GOT3 (cell line): ENCODE data around the gene ADAMTS4.

ENCODE experiments used
- DNase-seq: peaks from one replicate; lab custom pipeline; 2025; ENCODE audit warnings: mixed read lengths; lab: John Stamatoyannopoulos, UW

Gene ADAMTS4

DNA sequence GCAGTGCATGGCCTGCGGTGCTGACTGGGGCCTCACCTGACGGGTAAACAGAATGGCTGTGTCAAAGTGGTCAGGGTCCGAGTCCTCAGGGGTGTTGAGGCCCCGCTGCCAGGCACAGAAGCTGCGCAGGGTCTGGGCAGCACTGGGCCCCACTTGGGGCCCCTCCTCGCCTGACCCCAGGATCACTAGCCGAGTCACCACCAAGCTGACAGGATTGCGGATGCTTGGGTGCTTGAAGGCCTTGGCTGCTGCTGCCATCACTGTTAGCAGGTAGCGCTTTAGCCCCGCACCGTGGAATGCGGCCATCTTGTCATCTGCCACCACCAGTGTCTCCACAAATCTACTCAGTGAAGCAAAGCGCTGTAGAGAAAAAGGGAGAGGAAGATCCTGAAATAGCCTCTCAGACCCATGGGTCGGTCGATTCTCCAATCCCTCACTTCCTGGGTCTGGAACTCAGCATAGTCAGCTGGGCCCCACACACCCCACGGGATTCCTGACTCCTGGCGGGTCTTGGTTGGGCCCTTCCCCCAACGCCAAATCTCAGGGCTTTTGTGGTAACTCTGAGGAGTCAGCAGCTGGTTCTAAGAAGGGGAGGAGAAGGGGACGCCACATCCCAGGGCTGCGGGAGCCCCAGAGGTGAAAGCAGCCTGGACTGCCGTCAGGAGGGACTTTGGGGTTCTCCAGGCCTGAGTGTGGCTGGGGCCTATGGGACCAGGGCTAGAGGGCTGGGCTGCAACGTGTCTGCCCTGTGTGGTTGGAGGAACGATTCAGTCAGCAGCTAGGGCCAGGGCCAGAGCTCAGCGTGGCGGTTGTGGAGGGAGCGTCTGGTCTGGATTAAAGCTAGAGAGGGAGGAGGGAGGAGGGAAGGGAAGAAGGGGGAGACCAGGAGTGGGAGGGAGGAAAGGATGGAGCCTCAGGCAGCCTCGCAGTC, 2.1 kb downstream of the ADAMTS4 start:
- DNase-seq, result no peak

GRCh38 chr1:161196111-161196510, 2.7 kb downstream of the ADAMTS4 start:
- DNase-seq, result no peak

GRCh38 chr1:161195171-161195570, 3.7 kb downstream of the ADAMTS4 start:
- DNase-seq, result no peak

DNA sequence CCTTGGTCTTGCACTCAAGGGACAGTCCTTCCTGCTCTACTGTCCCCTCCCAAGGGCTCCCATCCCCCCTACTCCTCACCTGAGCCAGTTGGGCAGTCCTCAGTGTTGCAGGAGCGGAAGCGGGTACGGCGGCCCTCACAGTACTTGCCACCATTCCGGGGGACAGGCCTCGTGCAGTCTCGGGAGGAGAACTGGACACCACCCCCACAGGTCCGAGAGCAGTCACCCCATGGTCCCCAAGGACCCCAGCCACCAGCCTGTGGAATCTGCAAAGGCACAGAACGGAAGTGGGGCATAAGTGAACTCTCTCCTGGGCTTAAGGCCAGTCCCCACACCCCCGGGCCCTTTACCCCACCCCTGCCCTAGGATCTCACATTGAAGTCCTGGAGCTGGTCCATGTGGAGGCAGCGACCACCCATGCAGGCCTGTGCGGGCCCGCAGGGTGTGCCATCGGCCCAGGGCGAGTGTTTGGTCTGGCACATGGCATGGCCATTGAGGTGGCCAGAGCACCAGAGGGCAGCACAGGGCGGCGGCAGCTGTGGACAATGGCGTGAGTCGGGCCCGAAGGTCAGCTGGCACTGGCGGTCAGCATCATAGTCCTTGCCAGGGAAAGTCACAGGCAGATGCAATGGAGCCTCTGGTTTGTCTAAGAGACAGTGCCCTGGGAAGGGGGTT, 5.2 kb downstream of the ADAMTS4 start:
- DNase-seq, result no peak

DNA sequence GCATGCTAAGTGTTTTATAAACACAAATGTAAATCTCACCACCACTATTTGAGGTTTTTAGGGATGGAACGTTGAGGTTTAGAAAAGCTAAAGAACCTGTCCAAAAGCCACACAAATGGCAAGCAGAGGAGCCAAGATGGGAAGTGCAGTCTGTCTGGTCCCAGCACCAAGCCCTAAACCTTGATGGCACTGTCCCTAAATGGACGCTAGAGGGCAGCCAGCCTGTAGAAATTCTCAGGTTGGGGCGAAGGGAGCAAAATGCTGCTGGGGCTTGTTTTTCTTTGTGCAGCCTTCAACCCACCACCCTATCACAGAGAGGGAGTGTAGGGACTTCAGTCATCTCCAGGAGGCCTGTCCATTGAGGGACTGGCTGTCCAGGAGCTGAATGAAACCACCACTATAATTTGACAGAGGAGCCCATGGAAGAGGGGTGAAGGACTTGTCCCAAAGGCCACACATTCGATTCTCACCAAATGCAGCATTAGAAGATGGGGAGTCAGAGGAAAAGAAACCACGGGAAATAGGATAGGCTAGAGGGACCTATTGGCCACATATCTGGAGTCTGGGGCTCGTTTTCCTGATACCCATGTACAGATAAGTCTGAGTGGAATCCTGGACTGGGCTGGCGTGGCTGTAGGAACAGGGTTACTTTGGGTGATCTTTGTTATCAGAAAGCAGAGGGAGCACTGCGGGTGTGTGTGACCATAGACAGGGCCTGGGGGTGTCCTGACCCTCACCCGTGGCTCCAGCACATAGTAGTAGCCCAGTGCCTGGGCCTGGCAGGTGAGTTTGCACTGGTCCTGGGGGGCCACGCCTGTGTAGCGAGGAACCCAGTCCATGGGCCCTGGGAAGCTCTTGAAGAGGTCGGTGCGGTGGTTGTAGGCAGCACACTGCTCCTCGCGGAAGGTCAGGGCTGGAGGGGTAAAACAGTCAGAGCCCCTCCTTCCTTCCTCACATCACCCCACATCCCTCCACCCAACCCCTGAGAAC, 6.1 kb downstream of the ADAMTS4 start:
- DNase-seq, result no peak

GRCh38 chr1:161191971-161192370, 6.9 kb downstream of the ADAMTS4 start:
- DNase-seq, result no peak

- DNase-seq, result no peak
Measured at GRCh38 chr1:161190962-161191521, 7.8 kb downstream of the ADAMTS4 start.

- DNase-seq, result no peak
Measured at GRCh38 chr1:161189036-161189435, 9.8 kb downstream of the ADAMTS4 start.

DNA sequence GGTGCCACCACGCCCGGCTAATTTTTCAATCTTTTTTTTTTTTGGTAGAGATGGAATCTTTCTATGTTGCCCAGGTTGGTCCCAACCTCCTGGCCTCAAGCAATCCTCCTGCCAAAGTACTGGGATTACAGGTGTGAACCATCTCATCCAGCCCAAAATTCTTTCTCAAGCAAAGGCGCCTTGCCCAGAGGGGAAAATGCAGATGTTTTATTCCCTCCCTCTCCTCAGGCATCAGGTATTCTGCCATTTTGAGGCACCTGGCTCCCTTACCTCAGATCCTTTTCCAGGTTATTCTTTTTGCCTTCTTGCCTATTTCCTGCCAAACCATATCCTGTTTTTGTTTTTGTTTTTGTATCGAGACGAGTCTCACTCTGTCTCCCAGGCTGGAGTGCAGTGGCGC, 10.5 kb downstream of the ADAMTS4 start:
- DNase-seq, result no peak

DNA sequence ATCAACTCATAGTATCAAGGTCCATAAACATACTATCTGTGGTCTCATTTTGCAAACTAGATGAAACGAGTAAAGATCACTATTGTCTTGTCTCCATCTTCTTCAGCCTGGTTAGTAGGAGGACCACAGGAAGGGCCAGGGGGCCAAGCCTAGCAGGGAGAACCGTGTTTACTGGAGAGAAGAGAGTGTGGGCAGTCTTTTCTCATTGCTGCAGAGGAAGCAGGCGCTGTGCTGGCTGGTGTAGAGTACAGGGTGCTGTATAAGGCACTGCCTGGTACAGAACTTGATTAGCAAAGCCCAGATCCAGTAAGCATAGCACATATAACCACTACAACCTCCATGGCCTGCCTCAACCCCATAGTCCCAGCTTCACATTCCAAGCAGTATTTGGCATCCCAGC, 11.5 kb downstream of the ADAMTS4 start:
- DNase-seq, result no peak

DNA sequence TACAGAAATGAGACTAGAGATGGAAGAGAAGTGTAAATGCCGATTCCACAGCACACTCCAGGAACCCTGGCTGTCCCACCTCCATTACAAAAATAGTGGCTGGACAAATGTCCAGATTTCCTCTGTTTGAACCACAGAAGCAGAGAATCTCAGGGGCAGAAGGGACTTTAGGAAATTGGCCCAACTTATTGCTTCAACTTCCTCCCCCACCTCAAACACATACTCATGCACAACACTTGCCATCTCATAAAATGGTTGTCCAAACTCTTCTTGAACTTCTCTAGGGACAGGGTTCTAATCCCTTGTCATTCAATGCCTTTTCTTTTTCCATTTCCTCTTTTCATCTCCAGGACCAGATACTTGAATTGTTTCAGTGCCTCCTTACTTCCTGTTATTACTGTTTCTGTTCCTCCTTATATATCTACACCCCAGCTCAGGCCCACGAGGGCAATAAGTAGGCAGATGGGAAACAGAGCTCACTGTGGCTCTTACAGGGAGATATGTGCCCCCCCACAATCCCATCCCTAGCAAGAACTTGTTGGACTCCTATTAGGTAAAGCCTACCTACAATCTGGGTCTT, 13.0 kb downstream of the ADAMTS4 start:
- DNase-seq, result no peak

DNA sequence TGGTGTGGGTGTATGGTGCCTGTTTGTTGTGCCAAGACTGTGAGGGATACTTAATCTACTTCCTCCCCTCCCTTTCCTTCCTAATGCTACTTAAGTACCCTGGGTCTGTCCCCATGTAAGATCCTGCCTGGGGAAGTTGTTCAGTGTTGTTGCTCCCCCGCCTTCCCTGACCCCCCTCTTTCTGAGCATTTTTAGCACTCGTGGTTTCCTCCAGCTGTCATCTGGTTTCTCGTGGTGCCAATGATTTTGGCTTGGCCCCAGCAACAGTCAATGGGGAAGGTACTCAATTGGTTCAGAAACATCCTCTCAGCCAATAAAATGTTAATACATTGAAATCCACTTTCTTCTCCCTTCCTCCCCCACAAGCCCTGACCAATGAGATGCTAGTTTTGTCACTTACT, 13.6 kb downstream of the ADAMTS4 start:
- DNase-seq, result no peak

DNA sequence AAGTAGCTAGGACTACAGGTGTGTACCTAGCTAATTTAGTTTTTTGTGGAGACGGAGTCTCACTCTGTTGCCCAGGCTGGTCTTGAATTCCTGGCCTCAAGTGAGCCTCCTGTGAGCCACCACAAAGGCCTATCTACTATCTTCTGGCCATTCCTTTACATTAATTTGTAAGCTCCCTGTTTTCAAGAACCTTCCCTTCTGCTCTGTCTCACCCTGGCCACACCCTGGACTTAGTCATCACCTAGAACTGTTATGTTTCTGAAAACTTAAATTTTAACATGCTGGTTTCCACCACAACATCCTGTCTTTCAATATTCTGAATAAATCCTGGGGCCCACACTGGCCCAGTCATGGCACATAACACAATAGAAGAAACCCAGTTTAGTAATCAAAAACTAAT, 16.6 kb downstream of the ADAMTS4 start:
- no peak for DNase-seq

- DNase-seq, result no peak
Measured at GRCh38 chr1:161180639-161181038, 18.2 kb downstream of the ADAMTS4 start.

GRCh38 chr1:161179698-161180097, 19.2 kb downstream of the ADAMTS4 start:
- no peak for DNase-seq

- no peak for DNase-seq
Measured at GRCh38 chr1:161177936-161178244, 21.0 kb downstream of the ADAMTS4 start.

DNA sequence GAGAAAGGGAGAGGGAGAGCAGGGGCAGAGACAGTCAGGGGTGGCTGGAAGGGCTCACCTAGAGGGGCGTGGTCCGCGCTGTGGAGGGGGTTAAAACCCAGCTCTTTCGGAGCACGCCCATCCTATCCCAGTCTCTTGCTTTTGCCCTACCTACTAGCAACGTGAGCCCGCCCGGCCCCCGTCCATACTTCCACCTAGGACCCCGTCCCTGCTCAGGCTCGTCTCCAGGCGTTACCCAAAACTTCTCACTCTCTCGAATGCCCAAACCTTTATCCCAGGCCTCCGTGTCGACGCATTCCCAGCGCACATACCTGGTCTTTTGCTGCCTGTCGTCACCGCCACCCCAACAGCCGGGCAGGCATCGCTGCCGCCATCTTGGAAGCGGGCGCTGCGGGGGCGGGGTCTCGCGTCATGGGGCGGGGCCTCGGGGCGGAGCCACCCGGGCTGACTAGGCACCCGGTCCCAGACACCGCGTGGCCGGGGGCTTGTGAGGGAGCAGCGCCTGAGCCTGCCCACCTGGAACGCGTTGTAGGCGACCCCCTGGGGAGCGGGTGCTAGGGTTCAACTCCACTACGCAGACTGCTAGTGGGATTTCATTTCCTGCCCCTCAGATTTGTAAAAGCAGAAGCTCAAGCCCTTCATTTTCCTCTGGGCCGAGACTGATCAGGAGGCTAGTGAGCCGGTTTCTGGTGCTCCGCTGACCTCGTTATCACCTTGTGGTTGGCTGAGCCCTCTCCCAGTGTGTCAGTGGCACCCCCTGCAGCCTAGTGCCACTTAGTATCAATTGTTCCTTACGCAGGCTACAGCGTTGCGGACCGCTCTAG, 21.5 kb downstream of the ADAMTS4 start, which contains the start of gene B4GALT3:
TSS of gene B4GALT3 (minus strand) at position 396 of the 824 bp plus-strand sequence. CDS start 1,447 bp downstream, outside the sequence.
- DNase-seq, result peak; percentile 70

- no peak for DNase-seq
Measured at GRCh38 chr1:161176468-161177111, 22.3 kb downstream of the ADAMTS4 start.

- DNase-seq, result no peak
Measured at GRCh38 chr1:161175771-161176453, 22.9 kb downstream of the ADAMTS4 start.
